ENCODE measurements around the gene ST6GALNAC6.

Gene ST6GALNAC6

GRCh38 chr9:127931092-127931881, 31.9 kb upstream of the ST6GALNAC6 start:
- DNase-seq, result peak; percentile 75

GRCh38 chr9:127930231-127931091, 31.1 kb upstream of the ST6GALNAC6 start, which contains the start of gene PIP5KL1:
PIP5KL1 (minus strand) TSS chr9:127930777; CDS start chr9:127930752, 25 bp downstream.
- DNase-seq, result peak; percentile 93

GRCh38 chr9:127929625-127929979, 30.2 kb upstream of the ST6GALNAC6 start:
- no peak for DNase-seq

GRCh38 chr9:127928676-127929624, 29.5 kb upstream of the ST6GALNAC6 start:
- DNase-seq, result no peak

- DNase-seq, result peak; percentile 79
These were observed 28.7 kb upstream of the ST6GALNAC6 start for GRCh38 chr9:127927988-127928675.

GRCh38 chr9:127927201-127927987, 28.0 kb upstream of the ST6GALNAC6 start:
- peak; percentile 93 for DNase-seq

GRCh38 chr9:127926906-127927200, 27.4 kb upstream of the ST6GALNAC6 start:
- no peak for DNase-seq

- DNase-seq, result no peak
These were observed 26.8 kb upstream of the ST6GALNAC6 start for GRCh38 chr9:127925959-127926905.

GRCh38 chr9:127924736-127925444, 25.5 kb upstream of the ST6GALNAC6 start:
- DNase-seq, result no peak

GRCh38 chr9:127923771-127924170, 24.4 kb upstream of the ST6GALNAC6 start:
- peak; percentile 73 for DNase-seq

- DNase-seq, result no peak
These were observed 23.6 kb upstream of the ST6GALNAC6 start for GRCh38 chr9:127923046-127923445.

- peak; percentile 68 for DNase-seq
These were observed 22.2 kb upstream of the ST6GALNAC6 start for GRCh38 chr9:127921557-127922120.

GRCh38 chr9:127920794-127921193, 21.4 kb upstream of the ST6GALNAC6 start:
- DNase-seq, result no peak

GRCh38 chr9:127919253-127919815, 19.9 kb upstream of the ST6GALNAC6 start:
- peak; percentile 96 for DNase-seq

- no peak for DNase-seq
These were observed 19.0 kb upstream of the ST6GALNAC6 start for GRCh38 chr9:127918183-127919107.

- DNase-seq, result no peak
These were observed 18.2 kb upstream of the ST6GALNAC6 start for GRCh38 chr9:127917603-127918002.

GRCh38 chr9:127916720-127917581, 17.5 kb upstream of the ST6GALNAC6 start, which contains the start of gene ST6GALNAC4:
ST6GALNAC4 (minus strand) TSS chr9:127917041; CDS start chr9:127916419, 622 bp downstream.
- peak; percentile 96 for DNase-seq
